ENCODE results near the gene NDST4. TPM values are rescaled to one million over a fixed set of nuclear protein-coding genes. Genes with fewer than 3 reads are reported as not detected.

NDST4 gene
- total RNA-seq, 4 donors from 2014 or later = not detected

DNA sequence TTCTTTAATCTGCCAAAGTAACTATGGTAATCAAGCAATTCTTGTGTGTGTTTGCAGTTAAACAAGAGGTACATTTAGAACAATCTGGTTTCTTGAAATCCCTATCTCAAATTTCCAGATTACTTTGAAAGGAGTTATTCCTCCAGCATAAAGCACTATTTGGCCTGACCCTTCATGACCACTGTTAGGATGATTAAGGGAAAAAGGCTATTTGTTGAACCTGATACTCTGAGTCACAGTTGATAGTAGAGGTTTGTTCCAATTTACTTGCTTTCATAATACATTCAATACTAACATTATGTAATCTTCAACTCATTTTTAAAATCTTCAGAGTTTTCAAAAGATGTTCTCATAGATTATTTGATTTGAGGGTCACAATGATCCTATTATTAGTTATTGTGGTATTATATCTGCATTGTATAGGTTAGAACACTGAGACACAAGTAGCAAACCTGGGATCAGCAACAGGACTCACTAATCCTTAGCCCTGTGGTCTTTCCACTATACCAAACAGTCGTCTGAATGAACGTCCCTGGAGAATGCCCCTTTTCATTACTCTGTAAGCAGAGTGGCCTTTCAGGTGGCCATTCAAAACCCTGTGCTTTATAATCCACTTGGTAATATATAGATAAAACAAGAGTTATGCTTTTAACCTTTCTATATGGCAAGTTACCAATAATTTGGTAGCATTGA lies 8.1 kb upstream of the NDST4 start:
- TF ChIP-seq EP300 (IDR thresholded peaks at IDR 0.05) = no peak
- TF ChIP-seq POLR2AphosphoS5 (IDR thresholded peaks at IDR 0.05) = no peak
- TF ChIP-seq POLR2A (IDR thresholded peaks at IDR 0.05) = no peak
- TF ChIP-seq, protein P1, sequence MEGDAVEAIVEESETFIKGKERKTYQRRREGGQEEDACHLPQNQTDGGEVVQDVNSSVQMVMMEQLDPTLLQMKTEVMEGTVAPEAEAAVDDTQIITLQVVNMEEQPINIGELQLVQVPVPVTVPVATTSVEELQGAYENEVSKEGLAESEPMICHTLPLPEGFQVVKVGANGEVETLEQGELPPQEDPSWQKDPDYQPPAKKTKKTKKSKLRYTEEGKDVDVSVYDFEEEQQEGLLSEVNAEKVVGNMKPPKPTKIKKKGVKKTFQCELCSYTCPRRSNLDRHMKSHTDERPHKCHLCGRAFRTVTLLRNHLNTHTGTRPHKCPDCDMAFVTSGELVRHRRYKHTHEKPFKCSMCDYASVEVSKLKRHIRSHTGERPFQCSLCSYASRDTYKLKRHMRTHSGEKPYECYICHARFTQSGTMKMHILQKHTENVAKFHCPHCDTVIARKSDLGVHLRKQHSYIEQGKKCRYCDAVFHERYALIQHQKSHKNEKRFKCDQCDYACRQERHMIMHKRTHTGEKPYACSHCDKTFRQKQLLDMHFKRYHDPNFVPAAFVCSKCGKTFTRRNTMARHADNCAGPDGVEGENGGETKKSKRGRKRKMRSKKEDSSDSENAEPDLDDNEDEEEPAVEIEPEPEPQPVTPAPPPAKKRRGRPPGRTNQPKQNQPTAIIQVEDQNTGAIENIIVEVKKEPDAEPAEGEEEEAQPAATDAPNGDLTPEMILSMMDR (IDR thresholded peaks at IDR 0.05) = no peak
- WGBS, 2 donors (ENCODE audit: low coverage in 1 of 2) = 70 to 90% methylated on average over 2 of the region's 2 CpGs
- no peak overlapping the region for H3K27ac ChIP-seq
- no peaks in the 10 kb centered on the region for H3K27me3 ChIP-seq
- no peaks in the 10 kb centered on the region for H3K36me3 ChIP-seq
- no peak overlapping the region for H3K4me3 ChIP-seq
- H3K4me1 ChIP-seq = no peaks in the 10 kb centered on the region
- no peak for ATAC-seq
- H3K9me3 ChIP-seq = no peaks in the 10 kb centered on the region

DNA sequence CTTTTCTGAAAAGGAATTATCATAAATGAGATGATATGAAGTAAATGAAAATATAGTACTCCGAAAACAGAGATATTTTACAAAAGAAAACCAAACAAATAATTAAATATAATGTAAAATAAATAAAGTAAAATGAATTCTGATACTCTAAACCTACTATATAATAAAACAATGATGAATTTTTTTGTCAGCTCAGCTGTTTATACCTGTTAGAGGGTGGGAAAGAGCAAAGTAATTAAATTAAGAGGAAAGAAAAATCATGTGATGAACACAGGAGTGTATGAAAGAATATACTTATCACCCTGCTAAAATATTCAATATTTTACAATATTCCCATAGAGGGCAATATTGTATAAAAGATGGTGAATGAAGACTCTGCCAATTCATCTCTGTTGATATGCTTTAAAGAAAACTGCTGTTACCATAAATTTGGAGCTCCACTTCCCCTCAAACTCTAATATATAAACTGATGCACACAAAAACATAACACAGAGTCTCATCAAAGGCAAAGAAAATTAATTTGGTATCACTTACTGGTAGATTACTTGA lies 6.5 kb upstream of the NDST4 start:
- no peak for ATAC-seq
- Histone ChIP-seq H3K4me1 (no peaks in the 10 kb centered on the region), H3K36me3 (no peaks in the 10 kb centered on the region), H3K4me3 (no peak overlapping the region), H3K27ac (no peak overlapping the region), H3K9me3 (no peaks in the 10 kb centered on the region), H3K27me3 (no peaks in the 10 kb centered on the region)
- 81 to 83% methylated on average over 1 of the region's 1 CpG for WGBS, 2 donors (ENCODE audit: low coverage in 1 of 2)
- TF ChIP-seq POLR2AphosphoS5 (IDR thresholded peaks at IDR 0.05) (no peak), EP300 (IDR thresholded peaks at IDR 0.05) (no peak), POLR2A (IDR thresholded peaks at IDR 0.05) (no peak)
- TF ChIP-seq, protein P1 (IDR thresholded peaks at IDR 0.05) = no peak

DNA sequence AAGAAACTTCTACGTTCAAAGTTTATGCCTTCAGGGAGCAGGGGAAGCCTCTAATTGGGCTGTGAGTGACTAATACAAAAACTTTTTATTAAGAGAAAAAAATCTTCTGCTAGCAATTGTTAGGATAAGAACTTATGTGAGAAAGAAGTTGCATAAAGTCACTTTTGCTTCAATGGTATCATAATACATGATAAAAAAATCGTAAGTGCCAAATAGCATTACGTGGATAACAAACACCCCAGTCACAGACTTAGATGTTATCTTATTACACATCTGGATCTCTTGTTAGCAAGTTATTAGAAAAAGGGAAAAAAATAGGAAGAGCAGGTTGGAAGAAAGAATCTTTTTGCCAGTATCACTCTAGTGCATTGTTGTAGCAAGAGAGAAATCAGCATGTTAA lies 4.2 kb upstream of the NDST4 start:
- ATAC-seq = no peak
- no peak overlapping the region for H3K27ac ChIP-seq
- WGBS, 2 donors (ENCODE audit: low coverage in 1 of 2) = 60 to 78% methylated on average over 3 of the region's 3 CpGs
- no peaks in the 10 kb centered on the region for H3K9me3 ChIP-seq
- TF ChIP-seq EP300 (IDR thresholded peaks at IDR 0.05) = no peak
- TF ChIP-seq POLR2A (IDR thresholded peaks at IDR 0.05) = no peak
- TF ChIP-seq, protein P1 (IDR thresholded peaks at IDR 0.05) = no peak
- TF ChIP-seq POLR2AphosphoS5 (IDR thresholded peaks at IDR 0.05) = no peak
- no peak overlapping the region for H3K4me3 ChIP-seq
- H3K27me3 ChIP-seq = no peaks in the 10 kb centered on the region
- H3K36me3 ChIP-seq = no peaks in the 10 kb centered on the region
- peaks cover 0 to 12% (median 0%) of the 10 kb centered on the region in 3 donors for H3K4me1 ChIP-seq

DNA sequence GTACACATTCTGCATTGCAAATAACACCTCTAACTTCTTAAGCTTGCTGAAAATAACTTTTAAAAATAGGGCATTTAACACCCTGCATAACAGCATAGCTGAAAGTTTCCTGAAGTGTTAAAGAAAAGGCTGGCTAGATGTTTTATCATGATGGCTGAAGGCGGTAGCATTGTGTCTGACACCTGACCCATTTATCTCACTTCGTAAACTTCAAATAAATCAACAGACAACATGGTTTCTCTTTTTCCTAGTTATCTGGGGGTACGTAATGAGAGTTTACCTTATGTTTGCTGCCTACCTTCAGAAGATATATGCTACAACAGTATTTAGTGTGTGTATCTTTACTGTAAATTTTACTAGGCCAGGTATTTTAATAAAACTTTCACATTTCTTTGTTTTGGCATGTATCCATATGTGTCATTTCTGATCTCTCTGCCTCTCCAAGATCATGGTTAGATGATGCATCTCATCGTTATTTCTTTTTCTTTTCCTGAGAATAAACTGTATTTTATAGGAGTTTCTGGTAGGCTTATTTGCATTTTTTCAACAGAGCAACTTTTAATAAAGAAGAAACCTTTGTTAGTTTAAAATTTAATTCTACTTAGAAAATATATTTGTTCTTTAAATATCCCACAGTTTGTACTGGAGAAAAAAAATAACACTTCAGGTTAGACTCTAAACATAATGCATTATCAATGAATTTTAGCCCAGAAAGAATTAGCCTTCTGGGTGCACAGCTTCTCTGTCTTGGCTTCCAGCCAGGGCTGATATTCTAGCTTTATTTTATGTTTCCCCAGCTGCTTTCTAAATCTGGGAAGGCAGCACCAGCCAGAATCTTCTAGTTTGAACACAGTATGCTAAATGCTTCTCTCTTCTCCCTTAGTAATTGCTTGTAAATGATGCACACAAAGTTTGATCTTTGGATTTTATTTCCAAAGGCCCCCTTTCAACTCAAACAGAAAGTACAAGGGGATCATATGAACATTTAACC lies 2.9 kb downstream of the NDST4 start:
- Histone ChIP-seq H3K27ac (no peak overlapping the region), H3K27me3 (no peaks in the 10 kb centered on the region), H3K9me3 (no peaks in the 10 kb centered on the region), H3K4me1 (peaks cover 0 to 12% (median 0%) of the 10 kb centered on the region in 3 donors), H3K36me3 (no peaks in the 10 kb centered on the region), H3K4me3 (no peak overlapping the region)
- 78 to 81% methylated on average over 4 of the region's 4 CpGs for WGBS, 2 donors (ENCODE audit: low coverage in 1 of 2)
- no peak for ATAC-seq
- no peak for TF ChIP-seq POLR2A (IDR thresholded peaks at IDR 0.05)
- TF ChIP-seq EP300 (IDR thresholded peaks at IDR 0.05) = no peak
- TF ChIP-seq, protein P1 (IDR thresholded peaks at IDR 0.05) = no peak
- no peak for TF ChIP-seq POLR2AphosphoS5 (IDR thresholded peaks at IDR 0.05)
